H1 (cell line): ENCODE data around the gene DCXR.

Experiments
- ASH2L ChIP-seq: fragments of 200-600, 300-600 bp; sonication (generic); IDR thresholded peaks from one replicate; pipeline ENCODE4 v1.7.1; 2017; ENCODE audit warnings: low read length
- CREB1 ChIP-seq: IDR thresholded peaks from 2 replicates; pipeline ENCODE4 v1.6.1; 2012; ENCODE audit warnings: inconsistent platforms
- EP300 ChIP-seq, 2 experiments: IDR thresholded peaks; 1 replicate in 1 of 2; 2 replicates in 1 of 2; pipeline ENCODE4 v1.6.1; 2011 to 2012; ENCODE audit warnings: low read depth in 2 of 2, low read length in 2 of 2, mild to moderate bottlenecking in 2 of 2, borderline replicate concordance in 1 of 2, inconsistent platforms in 1 of 2, moderate library complexity in 1 of 2
- EZH2 ChIP-seq: fragments of 200-600 bp; sonication (generic); IDR thresholded peaks from 2 replicates; pipeline ENCODE4 v1.7.1; 2012; ENCODE audit warnings: low read depth, mild to moderate bottlenecking, moderate library complexity, low read length, inconsistent platforms; ENCODE audit not compliant: severe bottlenecking
- KDM1A ChIP-seq: fragments of 200-600, 300-600 bp; sonication (generic); IDR thresholded peaks from 2 replicates; pipeline ENCODE4 v1.7.1; 2016; ENCODE audit warnings: mild to moderate bottlenecking, low read length, borderline replicate concordance
- SAP30 ChIP-seq: fragments of 300-600 bp; sonication (generic); IDR thresholded peaks from 2 replicates; pipeline ENCODE4 v1.7.1; 2012; ENCODE audit warnings: low read length, moderate library complexity, mild to moderate bottlenecking, inconsistent platforms; ENCODE audit not compliant: insufficient read depth, insufficient replicate concordance
- SP1 ChIP-seq: IDR thresholded peaks from 2 replicates; pipeline ENCODE4 v1.6.1; 2011; ENCODE audit warnings: low read depth, low read length
- SP2 ChIP-seq: IDR thresholded peaks from 2 replicates; pipeline ENCODE4 v1.6.1; 2012; ENCODE audit warnings: mild to moderate bottlenecking, low read length, inconsistent platforms
- TEAD4 ChIP-seq: IDR thresholded peaks from 2 replicates; pipeline ENCODE4 v1.6.1; 2012; ENCODE audit warnings: low read depth, low read length, inconsistent platforms, mixed read lengths
- TF ChIP-seq, protein P1 (sequence below), 3 experiments: IDR thresholded peaks; 1 replicate in 2 of 3; 2 replicates in 1 of 3; pipeline versions ENCODE4 v1.5.1 to v1.6.1; 2011; ENCODE audit warnings: low read length in 3 of 3, mild to moderate bottlenecking in 3 of 3, inconsistent platforms in 2 of 3, low read depth in 1 of 3, moderate library complexity in 1 of 3; ENCODE audit not compliant: insufficient read depth in 1 of 3; ENCODE audit errors: control extremely low read depth in 1 of 3

DNA sequence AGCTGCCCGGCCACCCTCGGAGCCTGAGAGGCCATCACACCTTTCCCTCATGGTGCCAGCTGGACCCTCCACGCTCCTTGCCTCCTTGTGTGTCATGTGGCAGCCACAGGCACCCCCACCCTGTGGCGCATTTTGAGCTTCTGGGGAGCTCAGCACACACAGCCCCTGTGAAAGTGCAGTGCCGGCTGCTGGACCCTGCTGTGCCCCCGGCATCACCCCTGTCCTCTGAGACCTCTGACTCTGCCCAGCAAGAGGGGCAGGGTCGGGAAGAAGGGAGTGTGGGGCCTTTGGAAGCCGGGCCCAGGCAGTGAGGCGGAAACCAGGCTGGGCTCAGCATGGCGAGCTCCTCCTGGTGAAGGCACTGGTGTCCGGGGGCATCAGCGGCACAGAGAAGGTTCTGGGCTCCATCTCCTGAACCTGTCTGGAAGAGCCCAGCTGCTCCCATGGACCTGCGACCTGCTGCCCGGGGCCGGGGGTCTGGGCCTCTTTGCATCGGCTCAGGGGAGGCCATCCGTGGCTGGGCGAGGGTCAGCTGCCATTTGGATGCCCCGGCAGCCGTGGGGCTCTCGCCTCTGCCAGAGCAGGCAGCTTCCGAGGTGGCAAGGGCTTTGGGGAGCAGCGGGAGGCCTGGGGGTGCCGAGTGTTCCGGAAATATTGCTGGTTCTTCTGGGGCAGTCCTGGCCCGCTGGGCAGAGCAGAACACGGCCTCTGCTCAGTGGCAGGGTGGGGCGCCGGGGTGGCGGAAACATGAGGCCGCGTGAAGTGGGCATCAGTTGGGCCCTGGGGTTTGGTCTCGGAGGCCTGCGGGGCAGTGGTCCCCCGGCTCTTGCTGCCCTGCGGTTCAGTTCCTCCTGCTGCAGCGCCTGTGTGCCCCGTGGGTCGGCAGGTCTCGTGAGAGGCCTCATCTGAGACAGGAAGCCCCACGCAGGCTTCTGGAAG, 32.7 kb downstream of the DCXR start:
- TF ChIP-seq ASH2L (no peak), EP300 (IDR thresholded peaks at IDR 0.05; ENCODE audit: borderline replicate concordance in 1 of 2, low read depth in 2 of 2, low read length in 2 of 2) (no peak), KDM1A (no peak), CREB1 (no peak), SP1 (no peak), SAP30 (no peak), SP2 (no peak), EZH2 (no peak), TEAD4 (no peak)
- TF ChIP-seq, protein P1, sequence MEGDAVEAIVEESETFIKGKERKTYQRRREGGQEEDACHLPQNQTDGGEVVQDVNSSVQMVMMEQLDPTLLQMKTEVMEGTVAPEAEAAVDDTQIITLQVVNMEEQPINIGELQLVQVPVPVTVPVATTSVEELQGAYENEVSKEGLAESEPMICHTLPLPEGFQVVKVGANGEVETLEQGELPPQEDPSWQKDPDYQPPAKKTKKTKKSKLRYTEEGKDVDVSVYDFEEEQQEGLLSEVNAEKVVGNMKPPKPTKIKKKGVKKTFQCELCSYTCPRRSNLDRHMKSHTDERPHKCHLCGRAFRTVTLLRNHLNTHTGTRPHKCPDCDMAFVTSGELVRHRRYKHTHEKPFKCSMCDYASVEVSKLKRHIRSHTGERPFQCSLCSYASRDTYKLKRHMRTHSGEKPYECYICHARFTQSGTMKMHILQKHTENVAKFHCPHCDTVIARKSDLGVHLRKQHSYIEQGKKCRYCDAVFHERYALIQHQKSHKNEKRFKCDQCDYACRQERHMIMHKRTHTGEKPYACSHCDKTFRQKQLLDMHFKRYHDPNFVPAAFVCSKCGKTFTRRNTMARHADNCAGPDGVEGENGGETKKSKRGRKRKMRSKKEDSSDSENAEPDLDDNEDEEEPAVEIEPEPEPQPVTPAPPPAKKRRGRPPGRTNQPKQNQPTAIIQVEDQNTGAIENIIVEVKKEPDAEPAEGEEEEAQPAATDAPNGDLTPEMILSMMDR (IDR thresholded peaks at IDR 0.05; ENCODE audit: control extremely low read depth in 1 of 3, insufficient read depth in 1 of 3, low read depth in 1 of 3, low read length in 3 of 3): no peak
